Measurements from ENCODE around the gene FAM120B.

The FAM120B gene

GRCh38 chr6:170447561-170447930, 141.0 kb downstream of the FAM120B start:
- no peak for DNase-seq (ENCODE audit: low read depth in 1 of 2, low spot score in 1 of 2)
- TF ChIP-seq, protein P1, sequence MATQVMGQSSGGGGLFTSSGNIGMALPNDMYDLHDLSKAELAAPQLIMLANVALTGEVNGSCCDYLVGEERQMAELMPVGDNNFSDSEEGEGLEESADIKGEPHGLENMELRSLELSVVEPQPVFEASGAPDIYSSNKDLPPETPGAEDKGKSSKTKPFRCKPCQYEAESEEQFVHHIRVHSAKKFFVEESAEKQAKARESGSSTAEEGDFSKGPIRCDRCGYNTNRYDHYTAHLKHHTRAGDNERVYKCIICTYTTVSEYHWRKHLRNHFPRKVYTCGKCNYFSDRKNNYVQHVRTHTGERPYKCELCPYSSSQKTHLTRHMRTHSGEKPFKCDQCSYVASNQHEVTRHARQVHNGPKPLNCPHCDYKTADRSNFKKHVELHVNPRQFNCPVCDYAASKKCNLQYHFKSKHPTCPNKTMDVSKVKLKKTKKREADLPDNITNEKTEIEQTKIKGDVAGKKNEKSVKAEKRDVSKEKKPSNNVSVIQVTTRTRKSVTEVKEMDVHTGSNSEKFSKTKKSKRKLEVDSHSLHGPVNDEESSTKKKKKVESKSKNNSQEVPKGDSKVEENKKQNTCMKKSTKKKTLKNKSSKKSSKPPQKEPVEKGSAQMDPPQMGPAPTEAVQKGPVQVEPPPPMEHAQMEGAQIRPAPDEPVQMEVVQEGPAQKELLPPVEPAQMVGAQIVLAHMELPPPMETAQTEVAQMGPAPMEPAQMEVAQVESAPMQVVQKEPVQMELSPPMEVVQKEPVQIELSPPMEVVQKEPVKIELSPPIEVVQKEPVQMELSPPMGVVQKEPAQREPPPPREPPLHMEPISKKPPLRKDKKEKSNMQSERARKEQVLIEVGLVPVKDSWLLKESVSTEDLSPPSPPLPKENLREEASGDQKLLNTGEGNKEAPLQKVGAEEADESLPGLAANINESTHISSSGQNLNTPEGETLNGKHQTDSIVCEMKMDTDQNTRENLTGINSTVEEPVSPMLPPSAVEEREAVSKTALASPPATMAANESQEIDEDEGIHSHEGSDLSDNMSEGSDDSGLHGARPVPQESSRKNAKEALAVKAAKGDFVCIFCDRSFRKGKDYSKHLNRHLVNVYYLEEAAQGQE (IDR thresholded peaks at IDR 0.05; ENCODE audit: insufficient replicate concordance, low read depth), result no peak
- no peak for TF ChIP-seq CTCF (IDR thresholded peaks at IDR 0.05; ENCODE audit: insufficient read depth, low read length)
- TF ChIP-seq POLR2AphosphoS5 (IDR thresholded peaks at IDR 0.05; ENCODE audit: low read depth), result no peak
- no peak for TF ChIP-seq GABPA (IDR thresholded peaks at IDR 0.05; ENCODE audit: low read depth)
- TF ChIP-seq SPI1 (IDR thresholded peaks at IDR 0.05; ENCODE audit: borderline replicate concordance, low read depth), result no peak
- H3K27me3 ChIP-seq (ENCODE audit: insufficient read depth, poor library complexity, severe bottlenecking), result no peaks in the 10 kb centered on the region

DNA sequence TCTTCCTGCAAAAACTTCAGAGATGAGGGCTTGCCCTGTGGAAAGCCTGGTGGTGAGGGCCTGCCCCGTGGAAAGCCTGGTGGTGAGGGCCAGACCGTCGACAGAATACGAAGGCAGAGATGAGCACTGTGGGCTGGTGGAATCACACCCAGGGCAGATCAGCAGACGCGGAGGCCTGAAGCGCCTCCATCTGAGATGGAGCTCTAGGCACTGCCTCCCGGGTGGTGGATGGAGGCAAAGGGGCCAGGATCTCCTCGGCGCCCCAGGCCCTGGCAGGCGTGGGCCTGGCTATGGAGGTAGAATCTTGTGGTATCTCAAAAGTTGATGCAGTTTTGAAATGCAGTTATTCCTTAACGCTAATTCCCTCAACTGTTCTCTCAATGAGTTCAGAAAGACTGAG, 141.8 kb downstream of the FAM120B start:
- no peaks in the 10 kb centered on the region for H3K27me3 ChIP-seq (ENCODE audit: insufficient read depth, poor library complexity, severe bottlenecking)
- no peak overlapping the region for H3K27ac ChIP-seq (replicated peaks)
- DNase-seq (ENCODE audit: low read depth in 1 of 2, low spot score in 1 of 2), result no peak
- TF ChIP-seq SPI1 (IDR thresholded peaks at IDR 0.05; ENCODE audit: borderline replicate concordance, low read depth) (no peak), GABPA (IDR thresholded peaks at IDR 0.05; ENCODE audit: low read depth) (no peak), POLR2AphosphoS5 (IDR thresholded peaks at IDR 0.05; ENCODE audit: low read depth) (no peak), CTCF (IDR thresholded peaks at IDR 0.05; ENCODE audit: insufficient read depth, low read length) (no peak)
- TF ChIP-seq, protein P1 (IDR thresholded peaks at IDR 0.05; ENCODE audit: insufficient replicate concordance, low read depth), result no peak
- no peak overlapping the region for H3K4me3 ChIP-seq (replicated peaks; ENCODE audit: insufficient read depth, low read length)

More at GRCh38 chr6:170447561-170447930, 141.0 kb downstream of the FAM120B start:
- H3K4me3 ChIP-seq (replicated peaks; ENCODE audit: insufficient read depth, low read length), result no peak overlapping the region
- H3K27ac ChIP-seq (replicated peaks), result no peak overlapping the region

DNA sequence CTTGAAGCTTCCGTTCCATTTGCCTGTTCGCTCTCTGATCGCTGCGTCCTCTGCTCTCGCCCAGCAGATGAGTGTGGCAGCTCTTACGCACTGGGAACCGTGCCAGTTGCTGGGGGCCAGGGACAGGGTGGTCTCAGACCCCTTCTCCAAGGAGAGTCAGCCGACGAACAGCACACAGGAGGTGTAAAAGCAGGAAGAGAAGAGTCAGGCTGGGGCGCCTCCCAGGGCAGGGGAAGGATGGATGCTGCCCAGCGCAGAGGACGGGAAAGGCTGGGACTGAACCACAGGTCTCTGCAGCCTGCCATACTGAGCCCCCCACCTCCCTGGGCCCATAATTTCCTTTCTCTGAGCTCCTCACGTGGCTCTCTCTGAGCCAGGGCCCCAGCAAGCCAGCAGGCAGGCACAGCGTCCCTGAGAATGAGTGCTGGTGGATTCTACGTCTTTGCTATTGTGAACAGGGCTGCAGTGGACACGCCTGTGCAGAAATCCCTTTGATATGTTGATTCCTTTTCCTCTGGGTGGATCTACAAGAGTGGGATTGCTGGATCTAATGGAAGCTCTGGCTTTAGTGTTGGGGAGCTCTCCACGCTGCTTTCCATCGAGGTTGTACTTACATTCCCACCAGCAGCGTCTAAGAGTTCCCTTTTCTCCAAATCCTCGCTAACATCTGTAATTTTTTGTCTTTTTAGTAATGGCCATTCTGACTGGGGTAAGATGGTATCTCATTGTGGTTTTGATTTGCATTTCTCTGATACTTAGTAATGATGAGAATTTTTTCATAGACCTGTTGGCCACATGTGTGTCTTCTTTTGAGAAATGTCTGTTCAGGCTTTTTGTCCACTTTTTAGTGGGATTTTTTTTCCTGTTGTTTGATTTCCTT, 142.4 kb downstream of the FAM120B start:
- no peaks in the 10 kb centered on the region for H3K27me3 ChIP-seq (ENCODE audit: insufficient read depth, poor library complexity, severe bottlenecking)
- no peak for DNase-seq (ENCODE audit: low read depth in 1 of 2, low spot score in 1 of 2)
- no peak overlapping the region for H3K27ac ChIP-seq (replicated peaks)
- TF ChIP-seq SPI1 (IDR thresholded peaks at IDR 0.05; ENCODE audit: borderline replicate concordance, low read depth) (no peak), CTCF (IDR thresholded peaks at IDR 0.05; ENCODE audit: insufficient read depth, low read length) (no peak), GABPA (IDR thresholded peaks at IDR 0.05; ENCODE audit: low read depth) (no peak), POLR2AphosphoS5 (IDR thresholded peaks at IDR 0.05; ENCODE audit: low read depth) (no peak)
- TF ChIP-seq, protein P1 (IDR thresholded peaks at IDR 0.05; ENCODE audit: insufficient replicate concordance, low read depth), result no peak
- no peak overlapping the region for H3K4me3 ChIP-seq (replicated peaks; ENCODE audit: insufficient read depth, low read length)

All from HL-60 (cell line).